GM10847 (cell line): Measurements from ENCODE around the gene ANKRD13D.

Experiments
- POLR2A ChIP-seq: IDR thresholded peaks from 2 replicates; pipeline ENCODE4 v1.6.1; 2011; ENCODE audit not compliant: insufficient read length; ENCODE audit errors: extremely low read depth

Gene ANKRD13D

DNA sequence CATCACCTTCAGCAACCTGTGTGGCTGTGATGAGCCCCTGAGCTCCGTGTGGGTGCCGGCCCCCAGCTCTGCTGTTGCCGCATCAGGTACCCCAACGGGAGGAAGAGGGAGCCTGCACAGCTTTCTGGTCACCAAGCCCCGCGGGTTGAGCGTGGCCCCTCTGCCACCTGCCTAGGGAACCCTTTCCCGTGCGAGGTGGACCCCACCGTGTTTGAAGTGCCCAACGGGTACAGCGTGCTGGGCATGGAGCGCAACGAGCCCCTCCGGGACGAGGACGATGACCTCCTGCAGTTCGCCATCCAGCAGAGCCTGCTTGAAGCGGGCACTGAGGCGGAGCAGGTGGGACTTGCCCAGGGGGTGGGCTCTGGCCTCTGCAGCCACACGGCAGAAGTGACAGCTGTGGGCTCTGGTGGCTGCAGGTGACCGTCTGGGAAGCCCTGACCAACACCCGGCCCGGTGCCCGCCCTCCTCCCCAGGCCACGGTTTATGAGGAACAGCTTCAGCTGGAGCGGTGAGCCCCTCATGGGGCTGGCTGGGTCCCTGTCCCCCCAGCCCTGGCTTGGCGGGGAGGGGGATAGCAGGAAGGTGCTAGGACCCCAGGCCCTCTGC lies 12.3 kb downstream of the ANKRD13D start:
- no peak for TF ChIP-seq POLR2A

DNA sequence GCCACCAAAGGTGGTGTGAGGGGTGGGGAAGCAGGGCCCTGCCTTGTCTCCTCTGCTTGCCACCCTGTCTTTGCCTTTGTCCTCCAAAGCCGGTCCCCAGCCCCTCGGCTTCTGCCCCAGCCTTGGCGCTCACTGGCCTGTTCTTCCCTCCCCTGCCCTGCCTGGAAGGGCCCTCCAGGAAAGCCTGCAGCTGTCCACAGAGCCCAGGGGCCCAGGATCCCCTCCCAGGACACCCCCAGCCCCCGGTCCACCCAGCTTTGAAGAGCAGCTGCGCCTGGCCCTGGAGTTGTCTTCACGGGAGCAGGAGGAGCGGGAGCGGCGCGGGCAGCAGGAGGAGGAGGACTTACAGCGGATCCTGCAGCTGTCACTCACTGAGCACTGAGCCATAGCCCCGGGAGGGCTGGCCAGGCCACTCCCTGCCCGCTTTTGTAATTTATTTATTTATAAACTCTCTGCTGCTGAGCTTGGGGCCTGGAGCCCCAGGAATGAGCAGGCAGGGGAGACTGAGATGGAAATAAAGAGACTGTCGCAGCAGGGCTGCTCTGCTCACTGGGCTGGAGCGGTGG lies 12.9 kb downstream of the ANKRD13D start:
- no peak for TF ChIP-seq POLR2A

DNA sequence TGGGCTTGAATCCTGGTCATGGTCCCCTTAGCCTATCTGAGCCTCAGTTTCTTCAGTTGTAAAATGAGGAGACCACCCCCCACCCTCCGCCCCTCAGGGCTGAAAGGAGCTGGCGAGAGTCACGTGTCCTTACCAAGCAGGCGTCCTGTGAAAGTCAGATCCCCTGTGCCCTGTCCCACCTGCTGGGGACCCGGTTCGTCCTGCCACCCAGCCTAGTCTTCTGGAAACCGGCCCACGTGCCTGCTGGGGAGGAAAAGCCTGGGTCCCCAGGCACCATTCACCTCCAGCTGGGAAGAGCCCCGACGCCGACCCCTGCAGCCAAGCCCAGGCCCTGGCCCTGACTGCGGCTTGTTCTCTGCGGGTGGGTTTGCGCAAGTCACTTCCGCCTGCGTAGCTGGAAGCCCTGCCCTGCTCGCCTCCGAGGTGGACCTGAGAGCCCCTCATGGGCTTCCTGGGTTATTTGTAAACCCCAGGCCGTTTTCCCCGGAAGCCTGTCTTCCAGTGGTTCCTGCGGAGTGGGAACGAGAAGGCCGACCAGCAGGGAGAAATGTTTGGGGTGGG lies 13.5 kb downstream of the ANKRD13D start:
- TF ChIP-seq POLR2A, result no peak

DNA sequence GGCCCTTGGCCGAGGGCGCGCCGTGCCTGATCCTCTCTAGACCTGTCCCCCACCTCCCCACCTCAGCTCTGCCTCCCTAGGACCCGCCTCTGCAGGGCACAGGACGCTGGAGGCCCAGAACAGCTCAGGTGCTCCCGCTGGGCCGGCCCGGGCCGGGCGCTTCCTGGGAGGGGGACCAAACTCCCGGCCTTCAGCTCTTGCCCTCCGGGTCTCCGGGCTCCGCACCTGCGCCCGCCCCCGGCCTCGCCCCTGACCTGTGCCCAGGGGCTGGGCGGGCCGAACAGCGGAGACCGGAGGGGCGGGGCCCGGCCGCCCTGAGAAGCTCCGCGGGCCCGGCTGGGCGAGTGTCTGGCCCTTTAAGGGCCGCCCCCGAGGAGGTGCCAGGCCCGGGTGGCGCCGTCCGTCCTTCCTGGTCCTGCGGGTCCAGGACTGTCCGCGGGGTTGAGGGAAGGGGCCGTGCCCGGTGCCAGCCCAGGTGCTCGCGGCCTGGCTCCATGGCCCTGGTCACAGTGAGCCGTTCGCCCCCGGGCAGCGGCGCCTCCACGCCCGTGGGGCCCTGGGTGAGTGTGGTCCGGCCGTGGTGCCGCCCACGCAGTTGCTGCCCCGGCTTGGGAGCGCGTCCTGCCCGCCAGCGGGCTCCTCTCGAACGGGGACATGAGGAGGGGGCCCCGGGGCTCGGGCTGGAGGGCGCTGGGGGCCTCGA lies 14.2 kb downstream of the ANKRD13D start, which contains the start of gene SSH3:
Gene SSH3, plus strand, starts transcription at position 399 of the 703 bp plus-strand sequence. Its CDS starts 96 bp downstream, at position 495.
- TF ChIP-seq POLR2A, result no peak

DNA sequence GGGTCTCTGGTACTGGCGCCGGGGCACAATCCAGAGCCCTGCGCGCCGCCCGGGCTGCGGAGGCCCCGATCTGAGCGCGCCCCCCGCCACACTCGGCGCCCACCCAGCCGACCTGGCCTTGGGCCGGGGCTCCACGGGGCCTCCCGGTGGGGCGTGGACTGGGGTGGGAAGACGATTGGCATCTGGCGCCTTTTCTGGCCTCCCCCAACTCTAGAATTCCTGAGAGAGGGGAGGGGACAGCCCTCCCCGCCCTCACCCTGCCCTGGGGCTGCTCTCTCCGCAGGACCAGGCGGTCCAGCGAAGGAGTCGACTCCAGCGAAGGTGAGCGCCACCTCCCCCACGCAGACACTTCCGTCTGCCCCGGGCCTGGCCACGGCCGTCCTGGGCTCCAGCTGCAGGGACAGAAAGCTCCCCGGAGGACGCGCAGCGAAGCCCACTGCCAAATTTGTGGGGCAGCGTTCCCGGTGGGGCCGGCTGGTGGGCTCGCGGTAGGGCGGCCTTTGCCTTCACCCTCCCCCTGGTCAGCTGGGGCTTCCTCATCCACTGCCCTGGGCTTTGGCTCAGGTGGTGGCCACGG lies 14.8 kb downstream of the ANKRD13D start:
- TF ChIP-seq POLR2A, result no peak

DNA sequence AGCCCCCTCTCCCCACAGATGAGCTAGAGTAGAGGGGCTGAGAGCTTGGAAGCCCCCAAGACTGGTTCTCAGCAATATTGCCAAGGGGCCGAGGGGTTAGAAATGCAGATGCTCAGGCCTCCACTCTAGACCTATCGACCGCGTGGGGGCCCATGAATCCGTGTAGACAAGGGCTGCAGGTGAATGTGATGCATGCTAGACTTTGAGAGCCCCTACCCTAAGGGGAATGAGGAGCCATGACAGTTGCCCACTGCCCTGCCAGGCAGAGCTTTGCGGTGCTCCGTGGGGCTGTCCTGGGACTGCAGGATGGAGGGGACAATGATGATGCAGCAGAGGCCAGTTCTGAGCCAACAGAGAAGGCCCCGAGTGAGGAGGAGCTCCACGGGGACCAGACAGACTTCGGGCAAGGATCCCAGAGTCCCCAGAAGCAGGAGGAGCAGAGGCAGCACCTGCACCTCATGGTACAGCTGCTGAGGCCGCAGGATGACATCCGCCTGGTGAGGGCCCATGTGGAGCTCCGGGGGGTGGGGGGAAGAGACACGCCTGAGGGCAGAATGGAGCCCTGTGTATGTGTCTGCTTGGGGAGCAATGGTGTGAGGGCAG lies 15.5 kb downstream of the ANKRD13D start:
- TF ChIP-seq POLR2A, result no peak

DNA sequence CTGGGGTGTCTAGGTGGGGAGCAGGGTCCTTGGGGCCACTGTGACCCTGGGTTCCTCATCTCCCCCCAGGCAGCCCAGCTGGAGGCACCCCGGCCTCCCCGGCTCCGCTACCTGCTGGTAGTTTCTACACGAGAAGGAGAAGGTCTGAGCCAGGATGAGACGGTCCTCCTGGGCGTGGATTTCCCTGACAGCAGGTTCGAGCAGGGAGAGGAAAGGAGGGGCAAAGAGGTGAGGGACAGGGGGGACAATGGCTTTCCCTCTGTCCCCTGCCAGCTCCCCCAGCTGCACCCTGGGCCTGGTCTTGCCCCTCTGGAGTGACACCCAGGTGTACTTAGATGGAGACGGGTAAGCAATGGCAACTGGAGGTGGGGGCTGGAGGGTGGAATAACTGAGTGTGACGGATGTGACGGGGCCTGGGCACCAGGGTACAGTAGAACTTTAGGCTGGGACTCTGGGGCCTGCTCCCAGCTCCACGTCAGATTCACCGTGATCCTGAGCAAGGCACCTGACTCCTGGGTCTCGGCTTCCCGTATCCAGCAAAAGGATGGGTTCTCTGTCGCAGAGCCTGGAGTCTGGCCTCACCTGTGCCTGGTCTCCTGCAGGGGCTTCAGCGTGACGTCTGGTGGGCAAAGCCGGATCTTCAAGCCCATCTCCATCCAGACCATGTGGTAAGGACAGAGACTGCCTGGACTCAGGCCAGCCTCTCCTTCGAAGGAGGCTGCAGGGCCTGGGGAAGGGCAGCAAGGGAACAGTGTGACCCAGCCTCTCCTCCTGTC lies 17.9 kb downstream of the ANKRD13D start:
- no peak for TF ChIP-seq POLR2A

DNA sequence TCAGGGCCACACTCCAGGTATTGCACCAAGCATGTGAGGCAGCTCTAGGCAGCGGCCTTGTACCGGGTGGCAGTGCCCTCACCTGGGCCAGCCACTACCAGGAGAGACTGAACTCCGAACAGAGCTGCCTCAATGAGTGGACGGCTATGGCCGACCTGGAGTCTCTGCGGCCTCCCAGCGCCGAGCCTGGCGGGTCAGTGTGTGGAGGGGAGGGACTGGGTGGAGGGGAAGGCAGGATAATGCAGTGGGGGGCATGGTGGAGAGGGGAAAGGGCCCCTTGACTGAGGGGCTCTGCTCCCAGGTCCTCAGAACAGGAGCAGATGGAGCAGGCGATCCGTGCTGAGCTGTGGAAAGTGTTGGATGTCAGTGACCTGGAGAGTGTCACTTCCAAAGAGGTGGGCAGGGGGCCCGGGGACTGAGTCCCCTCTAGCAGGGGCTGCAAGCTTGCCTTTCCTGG lies 18.5 kb downstream of the ANKRD13D start:
- no peak for TF ChIP-seq POLR2A

DNA sequence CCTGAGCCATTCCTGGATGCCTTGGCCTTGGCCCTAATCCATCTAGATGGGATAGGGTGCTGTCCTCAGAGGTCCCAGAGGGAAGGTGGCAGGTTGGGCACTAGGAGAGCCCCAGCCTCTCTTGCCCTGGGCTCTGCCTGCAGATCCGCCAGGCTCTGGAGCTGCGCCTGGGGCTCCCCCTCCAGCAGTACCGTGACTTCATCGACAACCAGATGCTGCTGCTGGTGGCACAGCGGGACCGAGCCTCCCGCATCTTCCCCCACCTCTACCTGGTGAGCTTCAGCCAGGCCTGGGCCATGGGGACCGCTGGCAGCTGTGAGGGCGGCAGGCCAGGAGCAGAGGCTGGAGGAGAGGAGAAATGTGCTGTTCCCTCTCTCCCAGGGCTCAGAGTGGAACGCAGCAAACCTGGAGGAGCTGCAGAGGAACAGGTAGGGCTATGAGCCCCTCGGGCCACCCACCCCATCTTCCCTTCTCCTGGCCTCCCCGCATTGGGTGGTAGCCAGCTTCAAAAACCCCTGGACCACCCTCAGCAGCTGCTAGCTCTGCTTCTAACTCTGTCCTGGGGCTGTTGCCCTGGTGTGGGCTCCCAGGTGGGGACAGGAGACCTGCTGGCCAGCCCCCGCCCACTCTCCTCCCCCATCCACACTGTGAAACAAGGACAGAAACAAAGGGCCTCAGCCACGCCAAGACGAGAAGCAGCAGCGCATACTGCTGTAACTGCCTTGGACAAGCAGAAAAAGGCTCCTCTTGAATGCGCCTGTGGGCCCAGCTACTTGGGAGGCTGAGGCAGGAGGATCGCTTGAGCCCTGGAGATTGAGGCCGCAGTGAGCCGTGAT lies 19.1 kb downstream of the ANKRD13D start:
- TF ChIP-seq POLR2A, result no peak

DNA sequence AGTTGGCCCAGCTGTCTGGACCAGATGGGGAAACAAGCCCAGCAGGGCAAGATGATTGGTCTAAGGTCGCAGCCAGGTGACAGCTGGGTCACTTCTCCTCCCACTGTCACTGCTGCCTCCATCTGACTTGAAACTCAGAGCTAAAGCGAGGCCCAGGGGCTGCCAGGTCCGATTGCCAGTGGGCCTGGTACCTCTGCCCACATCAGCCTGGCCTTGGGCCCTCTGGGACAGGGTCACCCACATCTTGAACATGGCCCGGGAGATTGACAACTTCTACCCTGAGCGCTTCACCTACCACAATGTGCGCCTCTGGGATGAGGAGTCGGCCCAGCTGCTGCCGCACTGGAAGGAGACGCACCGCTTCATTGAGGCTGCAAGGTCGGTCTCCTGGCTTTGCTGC lies 20.1 kb downstream of the ANKRD13D start:
- TF ChIP-seq POLR2A, result no peak

DNA sequence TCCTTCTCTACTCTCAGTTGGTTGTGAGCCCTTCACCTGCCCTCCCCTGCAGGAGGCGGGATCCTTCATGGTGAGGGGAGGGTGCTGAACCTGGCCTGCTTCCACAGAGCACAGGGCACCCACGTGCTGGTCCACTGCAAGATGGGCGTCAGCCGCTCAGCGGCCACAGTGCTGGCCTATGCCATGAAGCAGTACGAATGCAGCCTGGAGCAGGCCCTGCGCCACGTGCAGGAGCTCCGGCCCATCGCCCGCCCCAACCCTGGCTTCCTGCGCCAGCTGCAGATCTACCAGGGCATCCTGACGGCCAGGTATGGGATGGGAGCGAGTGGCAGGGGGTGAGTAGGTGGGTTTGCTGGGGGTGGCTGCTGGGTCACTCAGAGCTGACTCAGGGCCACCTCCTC lies 20.6 kb downstream of the ANKRD13D start:
- no peak for TF ChIP-seq POLR2A

DNA sequence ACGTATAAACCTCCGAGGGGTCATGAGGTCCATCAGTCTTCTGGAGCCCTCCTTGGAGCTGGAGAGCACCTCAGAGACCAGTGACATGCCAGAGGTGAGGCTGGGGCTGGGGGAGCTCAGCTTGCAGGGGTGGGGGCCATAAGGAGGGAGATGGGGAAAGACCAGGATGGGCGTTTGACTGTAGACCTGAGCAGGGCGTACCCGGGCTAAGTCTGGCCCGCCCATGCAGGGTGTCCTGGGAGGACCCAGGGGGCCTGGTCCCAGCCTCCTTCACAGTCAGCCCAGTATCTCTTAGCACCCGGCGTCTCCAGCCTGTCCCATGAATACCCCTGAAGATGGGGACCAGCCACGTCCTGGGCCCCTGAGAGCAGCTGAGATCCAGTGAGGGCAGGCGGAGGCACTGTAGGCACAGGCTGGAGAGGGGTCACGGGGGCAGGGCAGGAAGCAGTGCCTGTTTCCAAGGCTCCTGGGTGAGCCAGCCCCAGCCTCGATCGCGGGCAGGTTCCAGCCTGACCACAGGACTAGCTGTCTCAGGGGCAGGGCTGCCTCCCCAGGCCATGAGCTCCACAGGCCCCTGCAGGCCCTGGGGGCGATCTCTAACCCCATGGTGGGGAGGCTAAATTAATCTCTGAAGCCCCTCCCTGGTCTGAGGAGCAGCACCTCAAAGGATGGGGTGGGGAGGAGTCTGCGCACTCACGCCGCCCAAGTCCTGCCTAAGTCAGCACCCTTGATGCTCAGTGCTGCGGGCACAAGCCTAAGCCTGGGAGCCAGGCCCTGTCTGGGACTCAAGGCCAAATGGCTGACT lies 21.3 kb downstream of the ANKRD13D start:
- no peak for TF ChIP-seq POLR2A

DNA sequence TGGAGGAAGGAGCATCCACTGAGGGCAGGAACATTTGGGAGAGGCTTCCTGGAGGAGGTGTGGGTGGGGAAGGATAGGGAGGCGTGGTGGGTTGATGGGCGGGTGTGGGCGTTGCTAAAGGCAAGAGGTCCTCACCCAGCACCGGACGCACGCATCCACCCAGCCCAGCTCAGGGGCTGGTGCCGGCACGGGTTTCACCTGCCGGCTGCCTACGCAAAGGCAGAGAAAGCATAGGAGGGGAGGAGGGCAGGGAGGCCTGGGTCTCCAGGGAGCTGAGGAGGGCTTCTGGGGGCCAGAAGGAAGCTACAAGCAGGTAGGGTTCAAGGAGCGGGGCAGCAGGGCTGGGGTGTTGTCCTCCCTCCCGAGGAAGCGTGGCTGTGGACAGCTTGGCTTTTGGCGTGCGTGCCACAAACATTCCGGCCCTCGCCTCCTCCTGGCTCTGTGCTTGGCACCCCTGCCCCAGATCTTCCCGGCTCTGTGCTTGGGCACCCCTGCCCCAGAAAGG lies 22.0 kb downstream of the ANKRD13D start:
- TF ChIP-seq POLR2A, result no peak

DNA sequence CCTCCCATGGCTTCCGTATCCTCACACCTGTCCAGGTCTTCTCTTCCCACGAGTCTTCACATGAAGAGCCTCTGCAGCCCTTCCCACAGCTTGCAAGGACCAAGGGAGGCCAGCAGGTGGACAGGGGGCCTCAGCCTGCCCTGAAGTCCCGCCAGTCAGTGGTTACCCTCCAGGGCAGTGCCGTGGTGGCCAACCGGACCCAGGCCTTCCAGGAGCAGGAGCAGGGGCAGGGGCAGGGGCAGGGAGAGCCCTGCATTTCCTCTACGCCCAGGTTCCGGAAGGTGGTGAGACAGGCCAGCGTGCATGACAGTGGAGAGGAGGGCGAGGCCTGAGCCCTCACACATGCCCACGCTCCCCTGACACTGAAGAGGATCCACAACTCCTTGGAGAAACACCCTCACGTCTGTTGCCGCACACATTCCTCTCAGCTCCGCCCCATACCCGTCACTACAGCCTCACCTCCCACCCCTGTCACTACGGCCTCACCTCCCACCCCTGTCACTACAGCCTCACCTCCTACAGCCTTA lies 22.5 kb downstream of the ANKRD13D start:
- TF ChIP-seq POLR2A, result no peak
